GM21390 (cell line): ENCODE results near the gene FBXO46.
"Not testable (repeated sequence)": the region's sequence is repeated elsewhere in the genome, so short reads cannot be mapped to it uniquely, and the experiment has no call there.

ENCODE experiments used
- ATAC-seq: cut with Tn5 transposase; IDR thresholded peaks from one replicate; pipeline ENCODE4 v1.9.1; 2021; ENCODE audit not compliant: unreplicated experiment

FBXO46 gene

DNA sequence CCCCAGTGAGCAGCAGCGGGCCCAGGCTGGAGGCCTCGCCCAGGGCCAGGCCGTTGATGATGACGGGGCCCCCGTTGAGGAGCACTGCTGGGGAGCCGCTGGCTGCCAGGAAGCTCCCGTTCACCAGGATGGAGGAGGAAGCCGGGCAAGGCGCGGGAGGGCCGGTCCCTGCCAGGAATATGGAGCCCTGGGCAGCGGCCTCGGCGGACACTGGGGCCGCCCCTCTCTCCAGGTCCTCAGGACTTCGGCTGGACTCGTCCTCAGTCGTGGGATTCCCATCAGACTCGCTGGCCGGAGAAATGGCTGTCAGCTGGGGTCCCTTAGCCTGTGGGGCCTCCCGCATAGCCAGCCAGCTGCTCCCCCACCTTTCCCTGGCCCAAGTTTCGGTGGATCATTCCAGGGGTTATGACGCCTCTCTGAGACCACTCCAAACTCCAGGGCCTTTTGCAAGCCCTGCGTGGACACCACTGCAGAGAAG, 36.2 kb upstream of the FBXO46 start:
- ATAC-seq = no peak

DNA sequence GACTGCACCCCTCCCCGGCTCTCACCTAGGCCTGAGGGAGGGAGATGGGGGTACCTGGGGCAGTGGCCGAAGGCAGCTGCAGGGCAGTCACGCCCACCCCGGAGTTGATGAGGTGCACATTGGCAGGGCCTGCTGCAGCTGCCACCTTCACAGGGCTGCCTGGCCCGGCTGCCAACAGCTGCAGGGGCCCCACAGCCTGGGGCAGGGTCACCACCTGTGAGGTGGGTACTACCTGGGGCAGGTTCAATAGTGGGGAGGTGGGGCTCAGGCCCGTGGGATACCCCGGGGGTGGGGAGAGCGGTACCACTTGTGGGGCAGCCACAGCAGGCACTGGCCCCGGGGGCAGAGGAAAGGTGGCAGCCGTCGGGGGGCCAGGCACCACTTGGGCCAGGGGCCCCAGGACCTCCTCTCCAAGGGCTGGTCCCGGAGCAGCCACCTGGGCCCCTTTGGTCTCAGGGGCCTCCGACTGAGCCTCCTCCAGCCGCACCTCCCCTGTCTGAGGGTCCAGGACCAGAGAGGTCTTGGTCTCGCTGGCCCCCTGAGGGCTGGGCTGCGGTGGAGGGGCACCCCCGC, 35.7 kb upstream of the FBXO46 start:
- no peak for ATAC-seq

DNA sequence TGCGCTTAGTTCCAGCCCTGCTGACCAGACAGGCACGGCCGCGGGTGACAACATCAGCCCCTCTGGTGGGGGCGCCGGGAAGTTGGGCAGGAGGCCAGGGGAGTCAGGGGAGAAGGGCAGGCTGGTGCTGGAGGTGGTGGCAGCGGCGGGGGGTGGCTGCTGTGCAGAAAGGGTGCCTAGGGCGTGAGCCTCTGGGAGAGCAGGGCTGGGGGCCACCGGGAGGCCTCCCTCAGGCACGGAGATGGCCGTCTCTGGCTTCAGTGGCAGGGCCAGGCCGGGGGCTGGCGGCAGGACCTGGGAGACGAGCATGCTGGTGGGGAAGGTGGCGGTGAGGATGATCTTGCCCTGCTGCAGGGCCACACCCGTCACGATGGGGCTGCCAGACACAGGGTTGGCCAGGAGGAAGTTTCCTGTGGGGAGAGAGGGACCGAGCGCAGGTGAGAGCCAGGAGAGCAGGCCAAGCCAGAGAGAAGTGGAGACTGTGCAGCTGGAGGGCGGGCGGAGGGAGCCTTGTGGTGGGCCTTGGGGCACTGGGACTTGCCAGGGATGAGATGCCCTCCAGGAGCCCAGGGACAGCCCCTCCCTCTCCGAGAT, 35.1 kb upstream of the FBXO46 start:
- ATAC-seq = no peak

DNA sequence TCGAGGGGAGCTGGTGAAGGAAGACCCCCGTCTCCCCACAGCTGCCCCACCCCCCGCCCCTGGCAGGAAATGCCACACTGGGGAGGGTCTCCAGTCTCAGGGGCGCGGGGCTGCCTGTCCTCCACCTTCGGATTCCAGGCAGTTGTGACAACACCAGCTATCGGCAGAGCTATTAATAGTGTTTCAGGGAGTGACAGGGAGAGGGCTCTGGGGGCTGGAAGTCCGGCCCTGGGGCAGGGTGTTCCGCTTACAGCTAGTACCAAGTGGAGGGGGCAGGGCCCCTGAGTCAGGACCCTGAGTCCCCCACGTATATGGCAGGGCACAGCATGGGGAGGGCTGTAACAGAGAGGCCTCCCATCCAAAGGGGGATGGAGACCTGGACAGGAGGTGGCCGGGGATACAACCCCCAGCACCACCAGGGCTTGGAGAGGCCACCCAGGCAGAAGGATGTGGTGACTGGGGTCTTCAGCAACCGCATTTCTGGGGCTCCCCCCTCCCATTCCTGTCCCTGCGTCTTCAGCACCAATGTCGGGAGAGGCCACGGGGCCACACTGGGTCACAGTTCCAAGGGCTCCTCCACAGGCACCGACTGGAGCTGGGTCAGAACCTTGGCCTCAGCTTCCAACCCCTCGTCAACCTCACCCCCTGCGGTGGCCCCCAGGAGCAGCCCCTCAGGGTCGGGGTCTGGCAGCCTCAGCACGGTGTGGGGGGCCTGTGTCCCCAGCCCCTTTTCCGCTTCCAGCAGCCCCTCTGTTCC, 34.4 kb upstream of the FBXO46 start:
- ATAC-seq = no peak

DNA sequence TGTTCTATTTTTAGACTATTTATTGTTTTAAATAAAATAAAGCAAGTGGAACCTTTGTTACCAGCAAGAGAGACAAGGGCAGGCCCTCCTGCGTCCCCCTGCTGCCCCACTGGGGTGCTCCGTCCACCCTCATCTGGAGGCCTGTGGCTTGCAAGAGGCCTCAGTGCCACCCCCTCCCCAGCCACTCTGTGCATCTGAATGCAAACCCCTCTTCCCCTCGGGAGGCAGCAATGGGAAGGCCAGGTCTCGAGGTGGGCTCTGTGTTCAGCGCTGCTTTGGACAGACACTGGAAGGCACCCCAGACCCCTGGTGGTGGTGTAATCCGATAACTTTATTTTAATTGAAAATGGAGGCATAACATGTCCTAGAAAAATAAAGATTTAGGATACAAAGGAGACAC, 33.8 kb upstream of the FBXO46 start:
- no peak for ATAC-seq

DNA sequence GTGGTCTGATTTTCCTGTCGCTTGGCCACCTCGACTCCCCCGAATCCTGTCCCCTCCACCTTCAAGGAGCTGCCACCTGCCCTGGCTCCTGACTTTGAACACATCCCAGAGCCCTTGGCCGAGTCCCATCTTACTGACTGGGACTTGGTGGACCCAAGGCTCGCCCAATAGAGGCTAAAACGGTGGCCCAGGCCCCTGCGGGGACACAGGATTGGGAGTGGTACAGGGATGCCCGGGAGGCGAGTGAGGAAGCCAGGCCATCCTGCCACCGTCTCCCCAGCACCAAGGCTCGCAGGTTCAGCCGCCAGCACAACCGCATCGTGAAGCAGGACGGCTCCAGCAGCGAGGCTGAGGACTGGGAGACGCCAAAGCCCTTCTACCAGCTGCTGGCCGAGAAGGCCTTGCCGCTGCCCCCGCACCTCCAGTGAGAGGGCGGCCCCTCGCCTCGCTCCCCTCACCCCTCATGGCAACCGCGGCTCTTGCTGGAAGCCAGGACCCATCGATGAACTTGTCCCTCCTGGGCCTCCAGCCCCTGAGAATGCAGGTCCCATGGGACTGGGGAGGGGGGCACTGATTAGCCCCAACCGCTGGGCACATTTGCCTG, 33.1 kb upstream of the FBXO46 start:
- ATAC-seq = no peak

DNA sequence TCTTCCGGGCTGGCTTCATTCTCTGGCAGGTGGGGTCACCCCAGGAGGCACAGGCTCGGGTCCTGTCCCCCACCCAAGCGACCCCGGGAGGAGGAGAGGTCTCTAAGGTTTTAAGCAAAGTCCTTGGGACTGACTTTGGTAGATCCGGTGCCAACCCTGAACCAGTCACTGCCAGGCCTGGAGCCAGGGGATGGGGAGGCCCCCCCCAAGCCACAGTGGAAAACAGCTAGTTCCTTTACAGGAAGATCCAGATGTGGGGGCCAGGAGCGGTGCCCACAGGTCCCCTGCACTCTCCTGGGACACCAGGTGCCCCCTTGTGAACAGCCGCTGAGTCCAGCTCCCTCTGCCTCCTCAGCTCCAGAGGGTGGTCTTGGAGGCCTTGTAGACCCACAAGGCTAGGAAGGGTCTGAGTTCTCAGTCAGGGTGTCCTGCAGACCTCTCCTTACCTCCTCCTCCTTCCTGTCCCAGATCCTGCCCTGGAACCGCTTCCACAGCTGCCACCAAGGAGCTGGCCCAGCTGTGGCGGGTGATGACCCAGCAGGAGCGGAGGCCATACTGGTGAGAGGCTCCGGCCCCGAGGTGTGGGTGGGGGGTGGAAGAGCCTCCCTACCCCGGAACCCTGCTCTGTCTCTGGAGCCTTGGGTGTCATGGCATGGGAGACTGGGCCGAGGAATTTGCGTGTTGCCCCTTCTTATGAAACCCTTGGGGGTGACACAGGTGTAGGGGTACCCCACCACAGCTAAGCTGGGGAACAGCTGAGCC, 32.4 kb upstream of the FBXO46 start:
- ATAC-seq = no peak

DNA sequence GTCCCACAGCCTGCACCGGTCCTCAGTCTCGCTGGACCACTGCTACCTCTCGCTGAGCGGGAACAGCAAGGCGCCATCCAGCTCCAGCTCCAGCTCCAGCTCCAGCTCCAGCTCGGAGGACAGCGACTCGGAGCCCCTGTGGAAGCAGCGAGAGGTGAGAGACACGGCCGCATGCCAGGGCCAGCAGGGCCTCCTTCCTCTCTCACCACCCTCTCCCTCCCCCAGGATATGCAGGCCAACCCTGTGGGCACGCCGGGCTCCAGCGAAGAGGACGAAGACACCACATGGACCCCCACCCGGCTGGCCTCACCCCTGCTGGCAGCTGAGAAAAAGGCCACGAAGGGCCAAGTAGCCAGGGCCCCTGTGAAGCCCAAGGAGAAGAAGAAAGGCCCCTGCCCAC, 31.0 kb upstream of the FBXO46 start:
- ATAC-seq = no peak

DNA sequence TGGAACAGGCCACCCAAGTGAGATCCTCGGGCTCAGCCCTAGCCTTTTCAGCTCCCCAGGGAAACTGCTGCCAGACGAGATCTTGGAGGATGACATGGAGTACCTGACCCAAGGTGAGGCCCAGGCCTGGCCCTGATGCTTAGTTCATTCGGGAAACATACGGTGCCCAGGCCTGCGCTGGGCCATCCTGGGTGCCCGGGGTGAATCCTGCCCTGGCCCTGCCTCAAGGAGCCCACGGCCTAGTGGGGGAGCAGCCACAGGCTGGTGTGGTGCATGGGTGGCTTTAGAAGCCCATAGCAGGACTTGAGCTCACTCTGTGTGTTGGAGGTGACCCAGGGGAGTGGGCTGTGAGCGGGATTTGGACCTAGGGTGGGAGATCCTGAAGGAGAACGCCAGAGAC, 28.2 kb upstream of the FBXO46 start:
- no peak for ATAC-seq

DNA sequence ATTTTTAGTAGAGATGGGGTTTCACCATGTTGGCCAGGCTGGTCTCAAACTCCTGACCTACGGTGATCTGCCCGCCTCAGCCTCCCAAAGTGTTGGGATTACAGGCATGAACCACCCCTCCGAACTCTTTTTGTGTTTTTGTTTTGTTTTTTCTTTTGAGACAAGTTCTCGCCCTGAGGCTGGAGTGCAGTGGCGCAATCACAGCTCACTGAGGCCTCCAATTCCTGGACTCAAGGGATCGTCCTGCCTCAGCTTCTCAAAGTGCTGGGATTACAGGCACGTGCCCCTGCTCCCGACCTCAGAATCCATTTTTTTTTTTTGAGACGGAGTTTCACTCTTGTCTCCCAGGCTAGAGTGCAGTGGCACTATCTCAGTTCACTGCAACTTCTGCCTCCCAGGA, 27.0 kb upstream of the FBXO46 start:
- ATAC-seq = no peak

DNA sequence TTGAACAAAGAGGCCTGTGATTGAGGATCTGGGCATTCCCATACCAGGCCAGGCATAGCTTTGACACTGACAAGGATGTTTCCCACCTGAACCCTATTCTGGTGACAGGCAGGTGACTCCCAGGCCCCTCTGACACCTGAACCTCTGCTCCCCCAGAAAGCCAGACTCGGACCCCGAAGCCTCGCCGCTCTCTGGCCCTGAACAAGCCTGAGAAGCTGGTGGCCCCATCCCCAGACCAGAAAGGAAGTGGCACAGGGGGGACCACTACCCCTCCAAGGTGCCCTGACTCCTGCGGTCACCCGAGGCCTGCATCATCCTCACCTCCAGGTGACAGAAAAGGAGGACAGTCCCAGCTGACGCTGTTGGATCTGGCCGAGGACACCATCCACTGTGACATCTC, 23.6 kb upstream of the FBXO46 start:
- no peak for ATAC-seq

DNA sequence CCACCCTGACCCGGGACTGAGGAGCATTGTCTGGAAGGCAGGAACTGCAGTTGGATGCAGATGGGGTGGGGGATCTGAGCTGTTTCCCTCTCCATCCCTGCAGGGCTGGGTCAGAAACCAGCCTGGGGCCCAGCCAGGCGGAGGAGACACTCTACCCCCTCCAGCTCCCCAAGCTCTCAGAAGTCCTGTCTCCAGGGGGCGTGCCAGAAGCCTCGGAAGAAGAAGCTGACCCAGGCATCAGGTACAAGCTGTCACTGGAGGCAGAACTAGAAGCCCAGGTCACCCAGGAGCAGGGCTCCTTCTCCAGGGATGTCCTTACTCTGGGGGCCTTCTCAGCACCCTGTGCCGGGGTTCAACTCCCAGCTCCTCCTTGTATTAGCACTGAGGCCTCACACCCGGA, 22.9 kb upstream of the FBXO46 start:
- ATAC-seq = no peak

DNA sequence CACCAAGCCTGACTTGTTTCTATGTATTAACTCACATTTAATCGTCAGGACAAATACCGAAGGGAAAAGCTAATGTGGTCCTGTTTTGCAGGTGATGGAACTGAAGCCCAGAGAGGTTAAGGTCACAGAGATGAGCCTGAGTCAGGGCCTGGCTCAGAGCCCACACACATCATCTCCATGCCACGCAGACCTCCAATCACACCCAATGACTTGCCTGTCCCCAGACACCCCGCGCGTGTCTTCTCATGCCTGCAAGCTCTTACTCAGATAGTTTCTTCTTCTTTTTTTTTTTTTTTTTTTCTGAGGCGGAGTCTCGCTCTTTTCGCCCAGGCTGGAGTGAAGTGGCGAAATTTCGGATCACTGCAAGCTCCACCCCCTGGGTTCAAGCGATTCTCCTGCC, 21.9 kb upstream of the FBXO46 start:
- no peak for ATAC-seq

DNA sequence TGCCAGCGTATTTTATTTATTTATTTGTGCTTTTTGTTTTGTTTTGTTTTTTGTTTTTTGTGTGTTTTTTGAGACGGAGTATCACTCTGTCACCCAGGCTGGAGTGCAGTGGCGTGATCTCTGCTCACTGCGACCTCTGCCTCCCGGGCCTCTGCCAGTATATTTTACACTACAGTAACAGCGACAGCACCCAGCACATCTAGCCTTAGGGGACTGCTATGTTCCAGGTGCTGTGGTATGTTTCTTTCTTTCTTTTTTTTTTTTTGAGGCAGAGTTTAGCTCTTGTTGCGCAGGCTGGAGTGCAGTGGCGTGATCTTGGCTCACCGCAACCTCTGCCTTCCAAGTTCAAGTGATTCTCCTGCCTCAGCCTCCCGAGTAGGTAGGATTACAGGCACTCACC, 20.8 kb upstream of the FBXO46 start:
- ATAC-seq = not testable (repeated sequence)

DNA sequence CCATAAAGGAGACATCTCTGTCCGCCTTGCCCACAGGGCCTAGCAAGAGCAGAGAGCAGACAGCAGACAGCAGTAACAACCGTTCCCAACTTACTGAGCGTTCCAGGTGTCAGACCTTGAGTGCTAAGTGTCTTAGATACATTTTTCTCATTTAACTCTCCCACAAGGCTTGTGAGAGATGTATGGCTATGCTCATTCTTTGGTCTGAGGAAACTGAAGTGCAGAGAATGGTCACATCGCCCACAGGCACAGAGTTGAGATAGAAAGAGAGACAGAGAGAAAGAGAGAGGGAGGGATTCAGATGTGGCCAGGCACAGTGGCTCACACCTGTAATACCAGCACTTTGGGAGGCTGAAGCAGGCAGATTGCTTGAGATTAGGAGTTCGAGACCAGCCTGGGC, 16.8 kb upstream of the FBXO46 start:
- ATAC-seq = no peak

DNA sequence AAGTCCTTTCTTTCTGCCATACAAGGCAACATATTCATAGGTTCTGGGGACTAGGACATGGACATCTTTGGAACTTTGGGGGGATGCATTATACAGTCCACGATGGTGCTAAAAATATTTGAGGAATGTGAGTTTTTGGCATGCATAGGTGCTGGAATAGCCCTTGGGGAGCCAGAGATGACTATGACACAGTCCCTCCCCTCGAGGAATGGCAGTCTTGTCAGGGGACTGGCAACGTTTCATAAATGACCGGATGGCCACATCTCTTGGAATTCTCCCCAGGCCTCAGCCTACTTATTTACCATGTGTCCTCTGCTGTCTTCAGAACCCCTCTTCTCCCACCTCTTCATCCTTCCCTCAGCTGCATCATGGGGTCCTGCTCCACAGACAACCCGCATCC, 16.2 kb upstream of the FBXO46 start:
- no peak for ATAC-seq

DNA sequence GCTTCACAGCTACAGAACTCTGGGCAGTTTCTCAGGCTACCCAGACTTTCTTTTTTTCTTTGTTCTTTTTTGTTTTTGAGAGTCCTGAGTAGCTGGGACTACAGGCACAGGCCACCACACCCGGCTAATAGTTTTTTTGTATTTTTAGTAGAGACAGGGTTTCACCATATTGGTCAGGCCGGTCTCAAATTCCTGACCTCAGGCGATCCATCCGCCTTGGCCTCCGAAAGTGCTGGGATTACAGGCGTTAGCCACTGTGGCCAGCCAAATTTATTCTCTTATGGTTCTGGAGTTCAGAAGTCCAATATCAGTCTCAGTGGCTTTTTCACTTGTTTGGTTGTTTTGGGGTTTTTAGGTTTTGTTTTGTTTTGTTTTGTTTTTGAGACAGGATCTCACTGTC, 14.9 kb upstream of the FBXO46 start:
- ATAC-seq = no peak

DNA sequence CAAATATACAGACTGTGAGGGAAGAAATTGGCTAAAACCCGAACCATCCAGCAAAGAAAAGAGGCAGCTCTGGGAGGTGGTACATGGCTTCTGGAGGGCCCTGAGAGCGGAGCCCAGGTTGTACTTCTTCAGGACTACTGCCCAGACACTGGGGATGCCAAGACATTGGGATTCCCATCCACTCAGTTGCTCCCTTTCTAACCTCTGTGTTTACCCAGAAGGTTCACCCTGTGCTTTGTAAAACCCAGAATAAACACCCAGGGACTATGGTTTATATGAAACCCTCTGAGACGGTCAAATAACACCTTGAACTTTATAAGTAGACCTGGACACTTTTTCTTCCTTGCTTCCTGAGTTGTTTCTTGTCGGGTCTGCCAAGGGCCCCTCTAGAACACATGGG, 12.3 kb upstream of the FBXO46 start:
- ATAC-seq = no peak

DNA sequence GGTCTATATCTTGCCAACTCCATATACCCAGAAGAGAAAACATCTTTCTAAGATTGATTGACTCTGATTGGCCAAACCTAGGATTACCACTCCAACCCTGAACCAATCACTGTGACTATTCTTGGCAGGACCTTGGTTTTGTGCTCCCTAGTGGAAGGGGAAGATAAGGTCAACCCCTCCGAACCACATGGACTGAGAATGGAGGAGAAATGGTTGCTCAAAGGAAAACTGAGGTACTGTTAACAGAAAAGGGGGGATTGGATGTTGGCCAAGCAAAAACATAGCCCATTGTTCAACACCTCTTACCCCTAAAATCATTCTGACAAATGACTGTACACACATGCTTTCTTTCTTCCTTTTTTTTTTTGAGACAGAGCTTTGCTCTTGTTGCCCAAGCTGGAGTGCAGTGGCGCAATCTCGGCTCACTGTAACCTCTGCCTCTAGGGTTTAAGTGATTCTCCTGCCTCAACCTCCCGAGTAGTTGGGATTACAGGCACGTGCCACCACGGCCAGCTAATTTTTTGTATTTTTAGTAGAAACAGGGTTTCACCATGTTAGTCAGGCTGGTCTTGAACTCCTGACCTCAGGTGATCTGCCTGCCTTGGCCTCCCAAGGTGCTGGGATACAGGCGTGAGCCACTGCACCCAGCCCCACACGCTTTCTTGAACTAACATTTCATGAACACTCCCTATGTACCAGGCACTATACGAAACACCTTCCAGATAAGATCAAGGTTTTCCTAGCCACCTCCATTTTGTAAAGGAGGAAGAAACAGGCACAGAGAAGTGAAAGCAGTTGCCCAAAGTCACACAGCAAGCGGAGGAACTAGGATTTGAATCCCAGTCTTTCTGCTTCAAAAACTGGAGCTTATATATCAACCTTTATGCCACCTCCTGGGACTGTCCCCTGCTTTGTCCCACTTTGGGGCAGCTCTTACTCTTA, 9.1 kb upstream of the FBXO46 start:
- ATAC-seq = no peak

DNA sequence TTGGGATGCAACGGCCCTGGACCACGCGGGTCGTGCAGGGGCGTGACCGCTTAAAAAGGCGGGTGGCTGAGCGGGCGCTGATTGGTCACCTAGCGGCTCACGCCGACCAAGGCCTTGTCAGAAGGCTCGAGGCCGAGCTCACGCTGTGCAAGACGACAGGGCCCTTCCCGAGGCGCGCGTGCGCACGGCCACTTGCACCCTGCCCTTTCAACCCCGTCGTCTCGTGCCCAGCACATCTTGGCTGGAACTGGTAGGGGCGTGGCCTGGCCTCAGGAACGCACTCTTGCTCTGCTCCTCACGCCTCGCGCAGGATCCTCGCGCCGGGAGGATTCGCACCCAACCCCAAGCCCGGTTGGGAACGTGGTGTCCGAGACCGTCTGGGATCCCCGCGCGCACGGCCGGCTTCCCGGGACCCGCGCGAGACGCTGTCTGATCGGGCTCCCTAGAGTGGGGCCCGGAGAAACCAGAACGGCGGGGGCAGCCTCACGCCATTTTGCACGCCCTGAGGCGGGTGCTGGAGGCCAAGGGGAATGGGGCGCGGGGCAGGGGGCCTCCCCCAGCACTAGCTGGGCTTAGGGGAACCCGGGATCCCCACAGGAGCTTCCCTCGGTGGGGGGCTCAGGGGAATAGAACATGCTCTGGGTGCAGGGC, 2.6 kb upstream of the FBXO46 start, which contains the start of gene MEIOSIN:
Gene MEIOSIN (plus strand): TSS at position 280 of the 651 bp plus-strand sequence. CDS start 1,938 bp downstream, outside the sequence.
- no peak for ATAC-seq
